ENCODE data around the gene COL6A3. TPM values are rescaled to one million over a fixed set of nuclear protein-coding genes. Genes with fewer than 3 reads are reported as not detected.

COL6A3 gene
- 0.05 and 0.11 TPM in 2 replicates for total RNA-seq (2014; rRNA removed; shearing (Covaris generic))
- polyA plus RNA-seq (2015; cell fraction: cytosol; rRNA removed), result 0.04 and 0.32 TPM in 2 replicates
- polyA plus RNA-seq (2015; cell fraction: nucleus; rRNA removed), result not detected in 2 replicates

- DNase-seq (ENCODE audit: low read depth, low spot score), result no peak
- in situ Hi-C loops (cut with HindIII; ENCODE audit: low pct_unique_long_range_greater_than_20kb, low sequenced_read_pairs), result no loop called here
Observed at GRCh38 chr2:237413777-237414661, at the start of gene COL6A3. COL6A3 (minus strand) TSS chr2:237414164; CDS start chr2:237396817, 17,347 bp downstream.

- in situ Hi-C loops (cut with HindIII; ENCODE audit: low pct_unique_long_range_greater_than_20kb, low sequenced_read_pairs), result no loop called here
- DNase-seq (ENCODE audit: low read depth, low spot score), result no peak
Observed at GRCh38 chr2:237459741-237460174, 45.8 kb upstream of the COL6A3 start.

GRCh38 chr2:237459226-237459625 lies 45.3 kb upstream of the COL6A3 start:
- no peak for DNase-seq (ENCODE audit: low read depth, low spot score)
- in situ Hi-C loops (cut with HindIII; ENCODE audit: low pct_unique_long_range_greater_than_20kb, low sequenced_read_pairs), result no loop called here

- in situ Hi-C loops (cut with HindIII; ENCODE audit: low pct_unique_long_range_greater_than_20kb, low sequenced_read_pairs), result no loop called here
Observed at GRCh38 chr2:237458519-237458918, 44.6 kb upstream of the COL6A3 start.

GRCh38 chr2:237457388-237457941 lies 43.5 kb upstream of the COL6A3 start:
- no peak for DNase-seq (ENCODE audit: low read depth, low spot score)

More at GRCh38 chr2:237458519-237458918, 44.6 kb upstream of the COL6A3 start:
- DNase-seq (ENCODE audit: low read depth, low spot score), result no peak

GRCh38 chr2:237456200-237456843 lies 42.4 kb upstream of the COL6A3 start:
- DNase-seq (ENCODE audit: low read depth, low spot score), result no peak
- in situ Hi-C loops (cut with HindIII; ENCODE audit: low pct_unique_long_range_greater_than_20kb, low sequenced_read_pairs), result no loop called here

More at GRCh38 chr2:237457388-237457941, 43.5 kb upstream of the COL6A3 start:
- in situ Hi-C loops (cut with HindIII; ENCODE audit: low pct_unique_long_range_greater_than_20kb, low sequenced_read_pairs), result no loop called here

- no peak for DNase-seq (ENCODE audit: low read depth, low spot score)
- in situ Hi-C loops (cut with HindIII; ENCODE audit: low pct_unique_long_range_greater_than_20kb, low sequenced_read_pairs), result no loop called here
Observed at GRCh38 chr2:237455764-237456163, 41.8 kb upstream of the COL6A3 start.

GRCh38 chr2:237453671-237454070 lies 39.7 kb upstream of the COL6A3 start:
- no peak for DNase-seq (ENCODE audit: low read depth, low spot score)
- in situ Hi-C loops (cut with HindIII; ENCODE audit: low pct_unique_long_range_greater_than_20kb, low sequenced_read_pairs), result no loop called here

- no peak for DNase-seq (ENCODE audit: low read depth, low spot score)
- in situ Hi-C loops (cut with HindIII; ENCODE audit: low pct_unique_long_range_greater_than_20kb, low sequenced_read_pairs), result no loop called here
Observed at GRCh38 chr2:237452861-237453260, 38.9 kb upstream of the COL6A3 start.

- in situ Hi-C loops (cut with HindIII; ENCODE audit: low pct_unique_long_range_greater_than_20kb, low sequenced_read_pairs), result no loop called here
- DNase-seq (ENCODE audit: low read depth, low spot score), result no peak
Observed at GRCh38 chr2:237451643-237452469, 37.9 kb upstream of the COL6A3 start.

GRCh38 chr2:237450583-237450982 lies 36.6 kb upstream of the COL6A3 start:
- in situ Hi-C loops (cut with HindIII; ENCODE audit: low pct_unique_long_range_greater_than_20kb, low sequenced_read_pairs), result no loop called here
- DNase-seq (ENCODE audit: low read depth, low spot score), result no peak

GRCh38 chr2:237450108-237450507 lies 36.1 kb upstream of the COL6A3 start:
- in situ Hi-C loops (cut with HindIII; ENCODE audit: low pct_unique_long_range_greater_than_20kb, low sequenced_read_pairs), result no loop called here
- no peak for DNase-seq (ENCODE audit: low read depth, low spot score)

- no peak for DNase-seq (ENCODE audit: low read depth, low spot score)
- in situ Hi-C loops (cut with HindIII; ENCODE audit: low pct_unique_long_range_greater_than_20kb, low sequenced_read_pairs), result no loop called here
Observed at GRCh38 chr2:237449193-237449881, 35.4 kb upstream of the COL6A3 start.

GRCh38 chr2:237448626-237449025 lies 34.7 kb upstream of the COL6A3 start:
- in situ Hi-C loops (cut with HindIII; ENCODE audit: low pct_unique_long_range_greater_than_20kb, low sequenced_read_pairs), result no loop called here
- no peak for DNase-seq (ENCODE audit: low read depth, low spot score)

- in situ Hi-C loops (cut with HindIII; ENCODE audit: low pct_unique_long_range_greater_than_20kb, low sequenced_read_pairs), result no loop called here
Observed at GRCh38 chr2:237448171-237448570, 34.2 kb upstream of the COL6A3 start.

GRCh38 chr2:237447496-237447895 lies 33.5 kb upstream of the COL6A3 start:
- DNase-seq (ENCODE audit: low read depth, low spot score), result no peak
- in situ Hi-C loops (cut with HindIII; ENCODE audit: low pct_unique_long_range_greater_than_20kb, low sequenced_read_pairs), result no loop called here

More at GRCh38 chr2:237448171-237448570, 34.2 kb upstream of the COL6A3 start:
- DNase-seq (ENCODE audit: low read depth, low spot score), result no peak

GRCh38 chr2:237446338-237446665 lies 32.3 kb upstream of the COL6A3 start:
- no peak for DNase-seq (ENCODE audit: low read depth, low spot score)
- in situ Hi-C loops (cut with HindIII; ENCODE audit: low pct_unique_long_range_greater_than_20kb, low sequenced_read_pairs), result no loop called here
